ENCODE results near the gene PAPSS1.
A peak's percentile ranks its signal among the peaks of the same experiment; 100 is the strongest.

PAPSS1 gene

GRCh38 chr4:107619731-107620130 is 100.3 kb downstream of the PAPSS1 start:
- DNase-seq: no peak

- DNase-seq: peak; percentile 17 to 35
These were observed 101.0 kb downstream of the PAPSS1 start for GRCh38 chr4:107619066-107619465.

- no peak for DNase-seq
These were observed 101.4 kb downstream of the PAPSS1 start for GRCh38 chr4:107618656-107619055.

- no peak for DNase-seq
These were observed 103.1 kb downstream of the PAPSS1 start for GRCh38 chr4:107616838-107617389.

GRCh38 chr4:107615809-107616208 is 104.2 kb downstream of the PAPSS1 start:
- DNase-seq: no peak

GRCh38 chr4:107603430-107603829 is 116.6 kb downstream of the PAPSS1 start:
- DNase-seq: no peak

GRCh38 chr4:107600983-107601382 is 119.1 kb downstream of the PAPSS1 start:
- DNase-seq: no peak

- DNase-seq: no peak
These were observed 119.6 kb downstream of the PAPSS1 start for GRCh38 chr4:107600436-107600835.

GRCh38 chr4:107599841-107600240 is 120.2 kb downstream of the PAPSS1 start:
- DNase-seq: no peak

- DNase-seq: no peak
These were observed 126.8 kb downstream of the PAPSS1 start for GRCh38 chr4:107593230-107593629.

- DNase-seq: no peak
These were observed 127.5 kb downstream of the PAPSS1 start for GRCh38 chr4:107592519-107592918.

- DNase-seq: no peak
These were observed 130.8 kb downstream of the PAPSS1 start for GRCh38 chr4:107589269-107589668.

- DNase-seq: no peak
These were observed 133.7 kb downstream of the PAPSS1 start for GRCh38 chr4:107586371-107586770.

GRCh38 chr4:107579099-107579498 is 140.9 kb downstream of the PAPSS1 start:
- DNase-seq: no peak

- DNase-seq: no peak
These were observed 141.7 kb downstream of the PAPSS1 start for GRCh38 chr4:107578321-107578720.

GRCh38 chr4:107577743-107578142 is 142.3 kb downstream of the PAPSS1 start:
- no peak for DNase-seq

GRCh38 chr4:107575243-107575642 is 144.8 kb downstream of the PAPSS1 start:
- no peak for DNase-seq

GRCh38 chr4:107572281-107572680 is 147.8 kb downstream of the PAPSS1 start:
- no peak for DNase-seq

GRCh38 chr4:107570952-107571351 is 149.1 kb downstream of the PAPSS1 start:
- DNase-seq: no peak

- DNase-seq: no peak
These were observed 155.7 kb downstream of the PAPSS1 start for GRCh38 chr4:107564326-107564725.
